Stimulated activated CD4-positive, alpha-beta T cell treated with anti-CD3 and anti-CD28 coated beads, Interleukin-1b, Interleukin-23, amount 100 ng/mL, for 48 hours (primary cell): ENCODE measurements around the gene RALGPS1.

ENCODE experiments used
- DNase-seq: peaks from one replicate; pipeline ENCODE4 v3.0.0-alpha.2; 2020

RALGPS1 gene

GRCh38 chr9:127196826-127197145 is 282.2 kb downstream of the RALGPS1 start:
- DNase-seq: no peak

GRCh38 chr9:127197186-127197860 is 282.7 kb downstream of the RALGPS1 start:
- DNase-seq: no peak

GRCh38 chr9:127197861-127198430 is 283.4 kb downstream of the RALGPS1 start:
- no peak for DNase-seq

- DNase-seq: no peak
Observed at GRCh38 chr9:127198587-127198986, 284.0 kb downstream of the RALGPS1 start.

- peak; percentile 72 for DNase-seq
Observed at GRCh38 chr9:127199001-127199791, 284.6 kb downstream of the RALGPS1 start.

- DNase-seq: no peak
Observed at GRCh38 chr9:127200106-127200862, 285.7 kb downstream of the RALGPS1 start.

GRCh38 chr9:127201071-127201541 is 286.5 kb downstream of the RALGPS1 start:
- DNase-seq: no peak

- DNase-seq: no peak
Observed at GRCh38 chr9:127201731-127202130, 287.1 kb downstream of the RALGPS1 start.

GRCh38 chr9:127202461-127203169 is 288.0 kb downstream of the RALGPS1 start:
- DNase-seq: no peak

- DNase-seq: no peak
Observed at GRCh38 chr9:127203681-127204327, 289.2 kb downstream of the RALGPS1 start.

- DNase-seq: peak; percentile 18
Observed at GRCh38 chr9:127204771-127205470, 290.3 kb downstream of the RALGPS1 start.

GRCh38 chr9:127205952-127206351 is 291.4 kb downstream of the RALGPS1 start:
- no peak for DNase-seq

GRCh38 chr9:127206666-127207065 is 292.1 kb downstream of the RALGPS1 start:
- DNase-seq: no peak

GRCh38 chr9:127207734-127208410 is 293.3 kb downstream of the RALGPS1 start:
- DNase-seq: no peak

- no peak for DNase-seq
Observed at GRCh38 chr9:127208416-127208815, 293.8 kb downstream of the RALGPS1 start.

- DNase-seq: no peak
Observed at GRCh38 chr9:127209220-127209619, 294.6 kb downstream of the RALGPS1 start.

- no peak for DNase-seq
Observed at GRCh38 chr9:127209948-127210640, 295.5 kb downstream of the RALGPS1 start.

GRCh38 chr9:127210851-127211730 is 296.5 kb downstream of the RALGPS1 start:
- DNase-seq: no peak

- DNase-seq: no peak
Observed at GRCh38 chr9:127211983-127212382, 297.4 kb downstream of the RALGPS1 start.
